ELR (cell line): ENCODE data around the gene PAPPA.

Experiments used
- DNase-seq: peaks from one replicate; pipeline ENCODE4 v3.0.0-alpha.2; 2015; ENCODE audit warnings: low read depth

Gene PAPPA, protein sequence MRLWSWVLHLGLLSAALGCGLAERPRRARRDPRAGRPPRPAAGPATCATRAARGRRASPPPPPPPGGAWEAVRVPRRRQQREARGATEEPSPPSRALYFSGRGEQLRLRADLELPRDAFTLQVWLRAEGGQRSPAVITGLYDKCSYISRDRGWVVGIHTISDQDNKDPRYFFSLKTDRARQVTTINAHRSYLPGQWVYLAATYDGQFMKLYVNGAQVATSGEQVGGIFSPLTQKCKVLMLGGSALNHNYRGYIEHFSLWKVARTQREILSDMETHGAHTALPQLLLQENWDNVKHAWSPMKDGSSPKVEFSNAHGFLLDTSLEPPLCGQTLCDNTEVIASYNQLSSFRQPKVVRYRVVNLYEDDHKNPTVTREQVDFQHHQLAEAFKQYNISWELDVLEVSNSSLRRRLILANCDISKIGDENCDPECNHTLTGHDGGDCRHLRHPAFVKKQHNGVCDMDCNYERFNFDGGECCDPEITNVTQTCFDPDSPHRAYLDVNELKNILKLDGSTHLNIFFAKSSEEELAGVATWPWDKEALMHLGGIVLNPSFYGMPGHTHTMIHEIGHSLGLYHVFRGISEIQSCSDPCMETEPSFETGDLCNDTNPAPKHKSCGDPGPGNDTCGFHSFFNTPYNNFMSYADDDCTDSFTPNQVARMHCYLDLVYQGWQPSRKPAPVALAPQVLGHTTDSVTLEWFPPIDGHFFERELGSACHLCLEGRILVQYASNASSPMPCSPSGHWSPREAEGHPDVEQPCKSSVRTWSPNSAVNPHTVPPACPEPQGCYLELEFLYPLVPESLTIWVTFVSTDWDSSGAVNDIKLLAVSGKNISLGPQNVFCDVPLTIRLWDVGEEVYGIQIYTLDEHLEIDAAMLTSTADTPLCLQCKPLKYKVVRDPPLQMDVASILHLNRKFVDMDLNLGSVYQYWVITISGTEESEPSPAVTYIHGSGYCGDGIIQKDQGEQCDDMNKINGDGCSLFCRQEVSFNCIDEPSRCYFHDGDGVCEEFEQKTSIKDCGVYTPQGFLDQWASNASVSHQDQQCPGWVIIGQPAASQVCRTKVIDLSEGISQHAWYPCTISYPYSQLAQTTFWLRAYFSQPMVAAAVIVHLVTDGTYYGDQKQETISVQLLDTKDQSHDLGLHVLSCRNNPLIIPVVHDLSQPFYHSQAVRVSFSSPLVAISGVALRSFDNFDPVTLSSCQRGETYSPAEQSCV (N-terminal part only)

DNA sequence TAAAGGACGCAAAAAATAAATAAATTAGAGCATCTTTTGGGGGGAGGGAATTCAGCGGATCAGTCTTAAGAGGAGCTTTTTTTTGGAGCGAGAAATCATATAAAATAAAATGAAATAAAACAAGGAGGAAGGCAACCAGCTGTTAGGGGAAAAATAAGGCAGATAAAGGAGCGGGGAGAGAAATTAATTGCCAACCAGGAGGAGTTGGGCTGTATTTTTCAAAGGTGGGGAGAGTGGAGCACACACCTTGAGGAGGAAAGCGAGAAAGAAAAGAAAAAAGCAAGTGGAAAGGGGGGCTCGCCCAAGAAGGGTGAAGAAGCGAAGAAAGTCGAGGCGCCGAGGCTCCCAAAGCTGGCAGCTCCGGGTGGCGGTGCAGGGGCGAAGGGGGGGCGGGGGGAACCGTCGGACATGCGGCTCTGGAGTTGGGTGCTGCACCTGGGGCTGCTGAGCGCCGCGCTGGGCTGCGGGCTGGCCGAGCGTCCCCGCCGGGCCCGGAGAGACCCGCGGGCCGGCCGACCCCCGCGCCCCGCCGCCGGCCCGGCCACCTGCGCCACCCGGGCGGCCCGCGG lies at the start of gene PAPPA:
Gene PAPPA, plus strand, starts transcription at position 27 of the 569 bp plus-strand sequence. Its CDS starts 382 bp downstream, at position 409.
- peak; percentile 37 for DNase-seq

DNA sequence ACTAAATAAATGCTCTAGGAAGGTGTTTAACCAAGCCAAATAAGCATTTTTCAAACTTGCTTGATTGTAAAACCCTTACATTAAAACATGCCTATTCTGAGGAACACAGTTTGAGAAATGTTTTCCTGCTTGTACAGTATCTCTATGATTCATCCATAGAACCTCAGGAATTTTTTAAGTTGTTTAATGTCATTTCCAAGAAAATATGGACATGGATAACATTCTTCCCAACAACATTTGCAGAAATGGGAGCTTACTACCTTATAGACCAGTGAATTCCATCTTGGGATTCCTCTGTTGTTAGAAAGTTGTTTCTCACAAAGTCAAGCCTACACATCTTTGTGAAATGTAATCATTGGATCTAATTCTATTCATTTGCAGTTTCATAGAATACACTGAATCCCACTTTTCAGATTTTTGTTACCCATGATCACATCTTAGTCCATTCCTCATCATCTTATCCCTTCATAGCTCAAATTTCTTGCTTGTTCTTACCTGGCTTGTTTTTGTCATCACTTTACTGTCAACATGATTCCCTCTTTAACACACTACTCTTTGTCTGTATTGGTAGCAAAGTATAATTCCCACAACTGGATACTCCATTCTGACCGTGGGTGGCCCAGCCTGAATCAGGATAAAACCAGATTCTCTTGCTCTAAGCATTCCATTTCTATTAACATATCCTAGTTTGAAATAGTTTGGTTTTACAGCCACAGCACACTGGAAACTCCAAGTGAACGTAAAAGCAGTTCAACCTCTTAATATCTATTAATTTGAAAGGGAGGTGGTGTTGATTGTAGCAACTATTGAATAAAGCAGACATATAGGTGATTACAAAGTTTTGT lies 49.4 kb upstream of the PAPPA start:
- no peak for DNase-seq

- DNase-seq, result peak; percentile 47
These were observed 41.4 kb upstream of the PAPPA start for GRCh38 chr9:116112236-116112635.

- no peak for DNase-seq
These were observed 37.7 kb upstream of the PAPPA start for GRCh38 chr9:116115761-116116353.

- no peak for DNase-seq
These were observed 37.2 kb upstream of the PAPPA start for GRCh38 chr9:116116393-116116792.

GRCh38 chr9:116123171-116123570 lies 30.4 kb upstream of the PAPPA start:
- DNase-seq, result no peak

DNA sequence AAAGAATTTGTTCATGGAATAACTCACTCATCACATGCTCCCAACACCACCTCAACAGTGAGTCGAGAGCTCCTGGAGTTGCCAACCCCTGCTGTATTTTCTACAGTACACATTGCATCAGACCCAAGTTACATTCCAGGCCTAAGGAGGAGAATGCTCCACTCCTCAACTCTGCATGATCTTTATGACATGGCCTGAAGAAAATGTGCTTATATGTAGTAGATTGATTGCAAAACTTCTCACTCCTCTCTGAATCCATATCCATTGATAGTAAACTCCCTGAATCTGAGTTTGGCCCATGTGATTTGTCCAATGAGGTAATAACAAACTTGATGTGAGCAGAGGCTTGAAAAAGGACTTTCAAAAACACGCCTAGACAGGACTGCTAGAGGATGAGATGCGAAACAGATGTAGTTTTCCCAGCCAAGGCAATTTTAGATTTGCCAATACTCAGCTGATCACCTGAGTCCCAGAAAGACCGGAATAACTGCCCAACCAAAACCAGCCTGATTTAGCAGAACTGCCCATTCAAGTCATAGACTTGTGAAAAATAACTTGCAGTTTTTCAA lies 29.0 kb upstream of the PAPPA start:
- DNase-seq, result no peak

GRCh38 chr9:116133163-116133562 lies 20.4 kb upstream of the PAPPA start:
- no peak for DNase-seq

- no peak for DNase-seq
These were observed 18.6 kb upstream of the PAPPA start for GRCh38 chr9:116134975-116135374.

DNA sequence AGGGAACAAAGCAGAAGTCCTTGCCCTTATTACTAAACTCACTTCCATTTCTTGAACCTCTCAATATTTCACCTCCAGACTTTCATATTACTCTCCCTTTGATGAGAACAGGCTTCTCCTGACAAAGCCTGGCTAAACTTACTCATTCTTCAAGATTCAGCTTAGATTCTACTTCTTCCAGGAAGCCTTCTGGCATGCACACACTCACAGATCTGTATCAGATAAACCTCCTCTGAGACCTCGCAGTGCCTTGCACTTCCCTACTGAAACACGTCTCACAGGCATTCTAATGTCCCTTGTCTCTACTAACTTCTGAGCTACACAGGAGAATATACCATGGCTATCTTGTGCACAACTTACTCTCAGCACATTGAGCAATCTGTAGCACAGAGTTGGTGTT lies 16.6 kb upstream of the PAPPA start:
- DNase-seq, result no peak

DNA sequence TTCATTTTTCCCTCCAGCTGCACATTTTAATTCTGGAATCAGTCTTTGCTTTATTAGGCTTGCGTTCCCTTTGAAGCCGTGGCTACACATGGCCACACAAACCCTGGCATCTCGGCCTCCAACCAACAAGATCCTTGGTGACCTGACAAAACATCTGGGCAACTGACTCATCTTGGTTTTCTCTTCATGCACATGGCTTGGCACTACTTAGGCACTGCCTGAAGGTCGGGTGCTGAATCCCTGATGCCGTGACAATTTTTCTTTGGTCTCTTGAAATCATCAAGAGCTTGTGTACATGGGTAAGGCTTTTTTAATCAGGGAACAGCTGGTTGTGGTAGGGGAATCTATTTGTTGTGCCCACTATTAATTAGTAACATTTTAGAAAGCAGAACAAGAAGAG lies 16.0 kb upstream of the PAPPA start:
- no peak for DNase-seq

DNA sequence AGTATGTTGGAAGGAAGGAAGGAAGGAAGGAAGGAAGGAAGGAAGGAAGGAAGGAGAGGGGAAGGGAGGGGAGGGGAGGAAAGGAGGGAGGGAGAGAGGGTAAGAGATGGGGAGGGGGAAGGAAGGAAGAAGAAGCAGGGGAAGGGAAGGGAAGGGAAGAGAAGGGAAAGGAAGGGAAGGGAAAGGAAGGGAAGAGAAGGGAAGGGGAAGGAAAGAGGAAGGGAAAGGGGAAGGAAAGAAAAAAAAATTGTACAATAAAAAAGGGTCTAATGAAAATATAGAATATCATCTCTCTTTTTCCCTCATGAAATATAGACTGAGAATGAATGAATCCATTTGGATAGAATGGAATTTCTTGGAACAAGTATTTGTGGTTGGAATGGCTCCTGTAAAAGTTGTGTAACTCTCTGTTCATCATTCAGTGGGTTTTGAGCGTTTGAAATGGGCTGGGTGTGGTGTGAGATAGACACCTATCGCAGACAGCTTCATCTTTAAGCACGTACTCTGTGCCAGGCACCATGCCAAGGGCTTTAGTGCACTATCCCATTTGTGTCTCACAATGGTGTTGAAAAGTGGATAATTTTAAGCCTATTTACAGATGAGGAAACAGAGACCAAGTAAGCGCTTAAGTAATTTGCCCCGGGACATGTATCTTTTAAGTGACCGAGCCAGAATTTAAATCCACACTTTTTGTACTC lies 11.6 kb upstream of the PAPPA start:
- DNase-seq, result no peak

DNA sequence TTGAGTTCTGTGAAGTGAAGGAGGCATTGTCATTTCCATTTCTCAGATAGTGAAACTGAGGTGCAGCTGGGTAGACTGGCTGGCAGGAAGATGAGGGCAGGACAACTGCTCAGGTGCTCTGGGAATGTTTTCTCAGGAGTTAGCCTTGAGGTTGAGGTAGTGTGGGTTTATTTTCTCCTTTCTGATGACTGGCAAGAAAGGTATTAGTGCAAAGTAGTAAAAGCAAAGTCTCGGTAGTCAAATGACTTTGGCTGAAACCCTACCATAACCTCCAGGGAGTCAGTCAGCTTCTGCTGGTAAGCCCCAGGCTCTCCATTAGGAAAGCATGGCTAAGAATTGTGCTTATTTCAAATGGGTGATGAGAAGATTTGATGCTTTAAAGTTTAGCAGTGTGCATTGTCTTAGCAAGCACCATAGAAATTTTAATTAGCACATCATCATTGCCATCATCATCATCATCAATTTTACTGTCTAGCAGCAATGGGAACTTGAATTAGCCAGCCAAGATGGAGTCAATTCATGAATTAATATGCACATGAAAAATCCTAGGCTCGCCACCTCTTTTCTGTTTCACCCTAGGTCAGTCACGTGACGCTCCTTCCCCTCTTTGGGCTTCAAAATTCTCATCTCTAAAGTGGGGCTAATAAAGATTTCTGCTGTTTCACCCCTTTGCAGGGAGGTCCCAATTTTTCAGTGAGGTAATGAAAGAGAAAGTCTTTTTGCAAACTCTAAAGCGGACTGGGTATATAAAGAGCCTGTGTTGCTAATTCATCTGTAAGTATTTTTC lies 10.7 kb upstream of the PAPPA start:
- DNase-seq, result no peak

GRCh38 chr9:116144038-116144437 lies 9.6 kb upstream of the PAPPA start:
- peak; percentile 84 for DNase-seq

GRCh38 chr9:116144555-116144954 lies 9.0 kb upstream of the PAPPA start:
- DNase-seq, result peak; percentile 41

GRCh38 chr9:116145036-116145435 lies 8.6 kb upstream of the PAPPA start:
- no peak for DNase-seq

DNA sequence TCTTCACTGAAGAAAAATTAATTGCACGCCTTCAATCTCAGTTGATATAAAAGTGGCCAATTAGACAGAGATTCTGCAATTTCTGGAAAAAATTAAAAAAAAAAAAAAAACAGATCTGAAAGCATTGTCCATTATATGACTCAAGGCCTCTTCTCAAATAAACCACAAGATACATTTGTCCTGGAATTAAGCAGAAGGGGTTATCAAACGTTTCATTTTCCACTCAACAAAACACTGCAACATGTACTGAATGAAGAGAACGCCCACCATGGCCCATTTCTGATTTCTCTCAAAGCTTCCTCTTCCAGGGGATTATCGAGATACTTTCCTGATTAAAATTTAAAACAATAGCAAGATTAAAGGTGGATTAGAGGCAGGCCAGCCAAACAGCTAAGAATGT lies 5.8 kb upstream of the PAPPA start:
- DNase-seq, result no peak

DNA sequence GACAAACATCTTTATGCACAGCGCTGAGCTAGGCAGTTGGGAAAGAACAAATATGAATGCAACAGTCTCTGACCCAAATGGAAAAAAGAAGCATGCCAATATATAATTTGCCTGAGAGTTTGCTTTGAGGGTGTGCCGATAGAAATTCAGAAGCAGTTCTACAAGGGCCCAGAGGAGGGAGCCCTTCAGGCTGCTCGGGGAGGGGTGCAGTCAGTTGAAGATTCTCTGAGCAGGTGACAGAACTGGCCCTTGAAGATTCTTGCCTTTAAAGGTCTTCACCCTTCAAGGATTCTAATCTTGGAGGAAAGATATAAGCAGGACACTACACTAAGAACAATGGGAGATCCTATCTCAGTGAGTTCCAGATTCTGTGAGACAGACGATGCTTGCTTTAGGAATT lies 3.7 kb upstream of the PAPPA start:
- peak; percentile 56 for DNase-seq

- no peak for DNase-seq
These were observed 2.4 kb upstream of the PAPPA start for GRCh38 chr9:116151199-116151598.
